Stimulated activated CD8-positive, alpha-beta memory T cell treated with anti-CD3 and anti-CD28 coated beads, Interleukin-15, amount 100 ng/mL, for 48 hours (primary cell): ENCODE results near the gene CAPZB.

Experiments used
- DNase-seq, 2 donors: peaks; one replicate each; pipeline ENCODE4 v3.0.0-alpha.2; 2020; ENCODE audit warnings: low read depth in 2 of 2

The CAPZB gene

GRCh38 chr1:19367584-19368041 is 117.7 kb downstream of the CAPZB start:
- no peak for DNase-seq

GRCh38 chr1:19366599-19367536 is 118.5 kb downstream of the CAPZB start:
- no peak for DNase-seq

GRCh38 chr1:19365721-19366120 is 119.6 kb downstream of the CAPZB start:
- no peak for DNase-seq

- no peak for DNase-seq
Observed at GRCh38 chr1:19363536-19364152, 121.7 kb downstream of the CAPZB start.

- no peak for DNase-seq
Observed at GRCh38 chr1:19361611-19362147, 123.7 kb downstream of the CAPZB start.

- DNase-seq = no peak
Observed at GRCh38 chr1:19360843-19361610, 124.3 kb downstream of the CAPZB start.

- DNase-seq = no peak
Observed at GRCh38 chr1:19360432-19360831, 124.9 kb downstream of the CAPZB start.

- no peak for DNase-seq
Observed at GRCh38 chr1:19360016-19360415, 125.3 kb downstream of the CAPZB start.

GRCh38 chr1:19359357-19359756 is 126.0 kb downstream of the CAPZB start:
- DNase-seq = no peak

- no peak for DNase-seq
Observed at GRCh38 chr1:19358710-19359109, 126.6 kb downstream of the CAPZB start.

GRCh38 chr1:19357299-19357986 is 127.9 kb downstream of the CAPZB start:
- DNase-seq = no peak

- DNase-seq = no peak
Observed at GRCh38 chr1:19356266-19356665, 129.1 kb downstream of the CAPZB start.

- no peak for DNase-seq
Observed at GRCh38 chr1:19354531-19354981, 130.8 kb downstream of the CAPZB start.

GRCh38 chr1:19353596-19353995 is 131.7 kb downstream of the CAPZB start:
- no peak for DNase-seq

- no peak for DNase-seq
Observed at GRCh38 chr1:19352839-19353238, 132.5 kb downstream of the CAPZB start.

GRCh38 chr1:19351873-19352272 is 133.5 kb downstream of the CAPZB start:
- DNase-seq = no peak

GRCh38 chr1:19350566-19350965 is 134.8 kb downstream of the CAPZB start:
- DNase-seq = no peak

GRCh38 chr1:19349999-19350398 is 135.3 kb downstream of the CAPZB start:
- DNase-seq = no peak

GRCh38 chr1:19348441-19349198 is 136.7 kb downstream of the CAPZB start:
- DNase-seq = no peak

GRCh38 chr1:19347533-19348172 is 137.7 kb downstream of the CAPZB start:
- no peak for DNase-seq
